Gastroesophageal sphincter (tissue), 4 donors: Measurements from ENCODE around the gene PTPRN2. TPM values are rescaled to one million over a fixed set of nuclear protein-coding genes. Genes with fewer than 3 reads are reported as not detected.
"Not testable (repeated sequence)": the region's sequence is repeated elsewhere in the genome, so short reads cannot be mapped to it uniquely, and the experiment has no call there.

Experiments
- ATAC-seq: fragments of 150-250 bp; one replicate; pipeline ENCODE4 v1.9.1; 2016; ENCODE audit warnings: mild to moderate bottlenecking, moderate library complexity
- H3K27ac ChIP-seq, 4 donors: fragments of 200-600 bp; sonication (generic) in 3 of 4; 1 replicate in 3 of 4; 2 replicates in 1 of 4; pipeline ENCODE4 v1.5.1; 2016 to 2019
- H3K27me3 ChIP-seq: fragments of 200-600 bp; sonication (generic); one replicate; pipeline ENCODE4 v1.5.1; 2019
- H3K36me3 ChIP-seq, 2 donors: fragments of 200-600 bp; sonication (generic); one replicate each; pipeline ENCODE4 v1.5.1; 2019; ENCODE audit warnings: control low read depth in 1 of 2
- H3K4me1 ChIP-seq, 3 donors: fragments of 200-600 bp; sonication (generic); 1 replicate in 2 of 3; 2 replicates in 1 of 3; pipeline ENCODE4 v1.5.1; 2016 to 2019; ENCODE audit warnings: control low read depth in 2 of 3
- H3K4me3 ChIP-seq, 2 donors: fragments of 200-600 bp; sonication (generic); one replicate each; pipeline ENCODE4 v1.5.1; 2019; ENCODE audit warnings: mild to moderate bottlenecking in 1 of 2, moderate library complexity in 1 of 2
- H3K9me3 ChIP-seq, 3 donors: fragments of 200-600 bp; sonication (generic); one replicate each; pipeline ENCODE4 v1.5.1; 2017 to 2019; ENCODE audit warnings: control low read depth in 2 of 3
- EP300 ChIP-seq: sonication (generic); formaldehyde crosslinking; IDR thresholded peaks from one replicate; pipeline ENCODE4 v1.6.1; 2017; ENCODE audit warnings: antibody characterized with exemption, mild to moderate bottlenecking
- POLR2A ChIP-seq, 2 donors: fragments of 450-650 bp; IDR thresholded peaks; one replicate each; pipeline ENCODE4 v1.6.1; 2017; ENCODE audit warnings: antibody characterized with exemption in 2 of 2, mild to moderate bottlenecking in 2 of 2, moderate library complexity in 1 of 2
- POLR2AphosphoS5 ChIP-seq: sonication (generic); formaldehyde crosslinking; IDR thresholded peaks from one replicate; pipeline ENCODE4 v1.6.1; 2017; ENCODE audit warnings: antibody characterized with exemption
- WGBS, 2 donors: methylation state at CpG; one replicate each; pipeline ENCODE4 v1.1.5; 2018; ENCODE audit warnings: low coverage in 1 of 2; 5-methylcytosine and 5-hydroxymethylcytosine counted together
- total RNA-seq, 4 donors: library from RNA; depleted of rRNA; stranded (reverse); fragments of >200 nt; gene quantifications; one replicate each; pipeline ENCODE4 v1.1.0, GENCODE V29; 2016
- TF ChIP-seq, protein P1 (sequence below), 4 experiments: fragments of 200-600 bp in 2 of 4; fragments of 450-650 bp in 2 of 4; sonication (generic) in 1 of 4; IDR thresholded peaks; one replicate each; pipeline ENCODE4 v1.5.1; 2017 to 2019; ENCODE audit warnings: antibody characterized with exemption in 4 of 4, mild to moderate bottlenecking in 2 of 4, moderate library complexity in 2 of 4

The PTPRN2 gene
- total RNA-seq, 4 donors from 2014 or later: 1.7 to 4.7 (median 3.3) TPM

GRCh38 chr7:158419238-158419785 is 168.3 kb downstream of the PTPRN2 start:
- WGBS, 2 donors: 73 to 79% methylated on average over 2 to 11 of the region's 13 CpGs
- Histone ChIP-seq H3K27ac (no peak overlapping the region), H3K4me1 (no peaks in the 10 kb centered on the region), H3K36me3 (no peaks in the 10 kb centered on the region), H3K9me3 (no peaks in the 10 kb centered on the region), H3K4me3 (no peak overlapping the region), H3K27me3 (no peaks in the 10 kb centered on the region)
- TF ChIP-seq EP300: no peak
- TF ChIP-seq, protein P1, sequence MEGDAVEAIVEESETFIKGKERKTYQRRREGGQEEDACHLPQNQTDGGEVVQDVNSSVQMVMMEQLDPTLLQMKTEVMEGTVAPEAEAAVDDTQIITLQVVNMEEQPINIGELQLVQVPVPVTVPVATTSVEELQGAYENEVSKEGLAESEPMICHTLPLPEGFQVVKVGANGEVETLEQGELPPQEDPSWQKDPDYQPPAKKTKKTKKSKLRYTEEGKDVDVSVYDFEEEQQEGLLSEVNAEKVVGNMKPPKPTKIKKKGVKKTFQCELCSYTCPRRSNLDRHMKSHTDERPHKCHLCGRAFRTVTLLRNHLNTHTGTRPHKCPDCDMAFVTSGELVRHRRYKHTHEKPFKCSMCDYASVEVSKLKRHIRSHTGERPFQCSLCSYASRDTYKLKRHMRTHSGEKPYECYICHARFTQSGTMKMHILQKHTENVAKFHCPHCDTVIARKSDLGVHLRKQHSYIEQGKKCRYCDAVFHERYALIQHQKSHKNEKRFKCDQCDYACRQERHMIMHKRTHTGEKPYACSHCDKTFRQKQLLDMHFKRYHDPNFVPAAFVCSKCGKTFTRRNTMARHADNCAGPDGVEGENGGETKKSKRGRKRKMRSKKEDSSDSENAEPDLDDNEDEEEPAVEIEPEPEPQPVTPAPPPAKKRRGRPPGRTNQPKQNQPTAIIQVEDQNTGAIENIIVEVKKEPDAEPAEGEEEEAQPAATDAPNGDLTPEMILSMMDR (IDR thresholded peaks at IDR 0.05): no peak
- TF ChIP-seq POLR2A (IDR thresholded peaks at IDR 0.05): no peak
- TF ChIP-seq POLR2AphosphoS5: no peak
- ATAC-seq: no peak

- not testable (repeated sequence) for H3K27ac ChIP-seq, H3K9me3 ChIP-seq, H3K4me3 ChIP-seq, H3K36me3 ChIP-seq, H3K27me3 ChIP-seq, H3K4me1 ChIP-seq, ATAC-seq
- 92 to 93% methylated on average over 3 to 14 of the region's 14 CpGs for WGBS, 2 donors
These were observed 169.2 kb downstream of the PTPRN2 start for GRCh38 chr7:158418395-158418794.

DNA sequence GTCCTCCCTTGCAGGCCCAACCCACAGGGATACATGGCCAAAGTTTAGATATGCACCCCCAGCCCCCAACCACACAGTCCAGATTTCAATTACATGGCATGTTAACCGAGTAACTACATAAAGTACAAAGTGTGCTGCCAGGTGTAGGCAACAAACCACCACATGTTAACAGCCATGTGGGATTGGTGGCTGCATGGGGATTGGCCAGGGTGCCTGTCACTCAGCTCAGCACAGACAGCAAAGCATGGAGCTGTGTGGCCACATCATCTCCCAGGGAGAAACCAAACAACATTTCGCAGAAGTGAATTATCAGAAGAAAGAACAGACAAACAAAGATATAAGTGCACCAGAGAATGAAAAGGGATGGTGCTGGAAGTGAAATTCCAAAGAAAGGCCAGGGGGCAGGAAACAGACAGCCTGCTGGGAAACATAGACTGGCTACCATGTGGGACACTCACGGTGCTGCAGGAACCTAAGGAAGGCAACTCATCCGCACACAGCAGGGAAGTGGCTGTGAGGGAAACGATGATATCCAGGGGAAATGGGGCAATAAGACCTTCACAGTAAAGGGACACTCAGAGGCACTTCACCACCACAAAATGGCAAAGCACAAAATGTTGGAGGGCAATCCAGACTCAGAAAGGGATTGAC is 171.2 kb downstream of the PTPRN2 start:
- 62 to 68% methylated on average over 3 to 4 of the region's 5 CpGs for WGBS, 2 donors
- Histone ChIP-seq H3K36me3 (no peaks in the 10 kb centered on the region), H3K9me3 (no peaks in the 10 kb centered on the region), H3K27ac (no peak overlapping the region), H3K4me3 (no peak overlapping the region), H3K27me3 (no peaks in the 10 kb centered on the region), H3K4me1 (no peaks in the 10 kb centered on the region)
- TF ChIP-seq, protein P1 (IDR thresholded peaks at IDR 0.05): no peak
- no peak for TF ChIP-seq POLR2A (IDR thresholded peaks at IDR 0.05)
- TF ChIP-seq EP300: no peak
- TF ChIP-seq POLR2AphosphoS5: no peak
- ATAC-seq: no peak

GRCh38 chr7:158415316-158415715 is 172.3 kb downstream of the PTPRN2 start:
- no peak overlapping the region for H3K4me3 ChIP-seq
- no peak overlapping the region for H3K27ac ChIP-seq
- H3K36me3 ChIP-seq: no peaks in the 10 kb centered on the region
- 100% methylated on average over 3 to 6 of the region's 6 CpGs for WGBS, 2 donors
- H3K4me1 ChIP-seq: no peaks in the 10 kb centered on the region
- ATAC-seq: no peak
- no peaks in the 10 kb centered on the region for H3K27me3 ChIP-seq
- no peaks in the 10 kb centered on the region for H3K9me3 ChIP-seq
- TF ChIP-seq POLR2A (IDR thresholded peaks at IDR 0.05): no peak
- no peak for TF ChIP-seq EP300
- TF ChIP-seq, protein P1 (IDR thresholded peaks at IDR 0.05): no peak
- no peak for TF ChIP-seq POLR2AphosphoS5

DNA sequence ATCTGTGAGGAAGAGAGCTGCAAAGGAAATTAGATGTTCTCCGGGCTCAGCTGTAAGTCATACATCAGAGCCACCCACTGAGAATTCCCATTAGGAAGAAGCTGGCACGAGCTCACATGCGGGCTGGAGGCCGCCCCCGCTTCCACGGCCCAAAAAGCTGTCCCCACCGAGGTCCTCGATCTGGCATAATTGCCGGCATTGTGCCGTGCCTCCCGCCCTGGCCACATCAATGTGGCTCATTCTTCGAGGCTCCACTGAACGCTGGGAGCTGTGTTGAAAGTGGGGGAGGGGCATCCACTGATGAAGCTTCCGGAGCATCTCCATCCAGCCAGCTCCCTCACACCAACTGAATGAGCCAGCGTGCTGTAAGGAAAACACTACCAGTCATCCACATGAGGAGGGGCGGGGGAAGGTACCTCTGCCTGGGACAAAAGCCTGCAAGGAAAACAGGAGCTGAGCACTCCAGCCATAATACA is 173.1 kb downstream of the PTPRN2 start:
- Histone ChIP-seq H3K27me3 (no peaks in the 10 kb centered on the region), H3K36me3 (no peaks in the 10 kb centered on the region), H3K4me3 (no peak overlapping the region), H3K9me3 (no peaks in the 10 kb centered on the region), H3K27ac (no peak overlapping the region), H3K4me1 (no peaks in the 10 kb centered on the region)
- ATAC-seq: no peak
- TF ChIP-seq EP300: no peak
- no peak for TF ChIP-seq POLR2A (IDR thresholded peaks at IDR 0.05)
- TF ChIP-seq, protein P1 (IDR thresholded peaks at IDR 0.05): no peak
- TF ChIP-seq POLR2AphosphoS5: no peak
- WGBS, 2 donors: 54 to 55% methylated on average over 3 to 11 of the region's 16 CpGs
